GM21381 (cell line): Measurements from ENCODE around the gene OR2C3.
"Not testable (repeated sequence)": the region's sequence is repeated elsewhere in the genome, so short reads cannot be mapped to it uniquely, and the experiment has no call there.

Experiments used
- ATAC-seq: cut with Tn5 transposase; IDR thresholded peaks from one replicate; pipeline ENCODE4 v1.9.1; 2021; ENCODE audit warnings: mild to moderate bottlenecking, moderate library complexity; ENCODE audit not compliant: unreplicated experiment

OR2C3 gene

GRCh38 chr1:247518613-247518891 lies 17.7 kb downstream of the OR2C3 start:
- ATAC-seq, result no peak

DNA sequence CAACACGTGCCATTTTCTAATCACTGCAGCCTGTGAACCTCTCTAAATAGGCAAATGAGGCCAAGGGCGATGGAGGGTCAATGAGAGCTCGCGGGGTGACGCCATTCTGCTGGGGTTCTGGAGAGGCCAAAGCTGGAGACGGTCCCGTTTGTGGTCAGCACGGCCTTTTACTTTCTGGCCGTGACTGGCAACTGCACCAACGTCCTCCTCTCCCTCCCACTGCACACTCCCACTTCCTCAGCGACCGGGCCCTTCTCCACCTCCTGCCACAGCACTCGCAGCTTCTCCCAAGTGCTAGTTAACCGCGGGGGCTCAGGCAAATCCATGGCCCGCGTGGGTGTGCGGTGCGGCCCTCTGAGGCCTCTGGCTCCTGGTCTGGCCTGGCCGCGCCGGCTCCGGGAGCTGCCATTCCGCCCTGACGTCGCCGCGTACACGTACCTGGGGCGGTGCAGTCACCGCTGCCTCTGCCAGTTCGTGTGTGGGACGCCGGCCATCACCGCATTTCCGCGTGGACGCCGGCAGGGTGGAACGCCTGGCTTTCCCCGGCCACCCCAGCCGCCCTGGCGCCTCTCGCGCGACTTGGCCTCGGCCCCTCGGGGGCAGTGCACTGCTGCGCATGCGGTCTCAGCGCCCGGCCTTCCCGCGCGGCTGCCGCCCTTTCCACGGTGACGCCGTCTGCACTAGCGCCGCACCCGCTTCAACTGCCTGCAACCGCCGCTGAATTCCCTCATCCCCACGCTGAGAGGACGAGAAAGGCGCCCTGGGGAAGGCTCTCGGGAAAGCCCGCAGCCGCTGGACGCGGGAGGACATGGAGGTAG lies 18.2 kb downstream of the OR2C3 start:
- ATAC-seq, result no peak

DNA sequence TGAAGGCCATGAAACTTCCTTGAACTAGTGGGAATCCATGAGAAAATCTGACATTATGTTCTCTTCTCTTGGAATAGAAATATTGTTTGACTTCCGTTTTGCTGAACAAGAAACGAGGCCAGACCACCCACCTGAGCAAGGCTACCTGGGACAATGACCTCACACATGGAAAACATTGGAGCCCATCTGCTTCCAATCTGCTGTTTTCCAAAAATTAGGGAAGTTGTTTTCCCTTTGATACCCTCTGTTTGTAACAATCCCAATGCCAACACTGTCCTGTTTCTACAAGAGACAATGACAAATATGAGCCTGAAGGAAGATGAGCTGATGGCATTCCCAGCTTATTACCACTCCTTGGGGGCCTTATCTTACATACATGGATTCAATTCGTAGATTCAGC lies 29.4 kb downstream of the OR2C3 start:
- no peak for ATAC-seq

DNA sequence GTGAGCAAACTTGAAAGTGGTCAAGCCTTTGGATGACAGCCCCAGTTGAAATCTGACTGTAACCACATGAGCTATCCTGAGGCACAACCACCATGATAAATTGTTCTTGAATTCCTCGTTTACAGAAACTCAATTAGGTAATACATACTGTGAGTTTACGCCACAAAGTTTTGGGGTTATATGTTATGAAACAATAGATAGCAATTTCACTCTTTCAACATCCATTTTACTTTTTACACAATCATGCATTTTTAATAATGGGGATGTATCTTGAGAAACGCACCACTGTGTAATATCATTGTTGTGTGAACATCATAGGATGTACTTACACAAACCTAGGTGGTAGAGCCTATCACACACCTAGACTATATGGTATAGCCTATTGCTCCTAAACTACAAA lies 35.4 kb downstream of the OR2C3 start:
- ATAC-seq, result no peak

- ATAC-seq, result no peak
These were observed 39.5 kb downstream of the OR2C3 start for GRCh38 chr1:247496581-247497285.

- no peak for ATAC-seq
These were observed 41.5 kb downstream of the OR2C3 start for GRCh38 chr1:247494767-247495166.

- no peak for ATAC-seq
These were observed 43.1 kb downstream of the OR2C3 start for GRCh38 chr1:247493106-247493505.

DNA sequence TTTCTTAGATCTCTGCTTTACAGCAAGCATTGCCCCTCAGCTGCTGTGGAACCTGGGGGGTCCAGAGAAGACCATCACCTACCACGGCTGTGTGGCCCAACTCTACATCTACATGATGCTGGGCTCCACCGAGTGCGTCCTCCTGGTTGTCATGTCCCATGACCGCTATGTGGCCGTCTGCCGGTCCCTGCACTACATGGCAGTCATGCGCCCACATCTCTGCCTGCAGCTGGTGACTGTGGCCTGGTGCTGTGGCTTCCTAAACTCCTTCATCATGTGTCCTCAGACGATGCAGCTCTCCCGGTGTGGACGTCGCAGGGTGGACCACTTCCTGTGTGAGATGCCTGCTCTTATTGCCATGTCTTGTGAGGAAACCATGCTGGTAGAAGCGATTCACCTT lies 44.9 kb downstream of the OR2C3 start:
- no peak for ATAC-seq

DNA sequence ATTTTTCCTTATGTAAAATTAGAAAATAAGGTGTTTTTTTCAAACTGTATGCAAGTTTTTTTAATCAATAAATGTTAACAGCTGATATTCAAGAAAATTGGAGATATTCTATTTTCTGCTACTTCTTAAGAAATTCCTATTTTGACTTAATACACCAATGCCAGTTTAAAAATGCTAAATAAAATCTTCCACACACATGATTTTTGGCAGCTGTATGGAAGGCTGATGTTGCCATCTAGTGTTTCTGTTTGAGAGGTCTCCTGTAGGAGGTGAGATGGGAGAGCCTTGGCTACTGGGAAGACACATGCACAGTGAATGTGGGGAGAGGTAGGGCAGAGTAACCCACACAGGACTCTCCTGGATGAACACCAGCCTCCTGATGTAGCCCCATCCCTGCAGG lies 49.2 kb downstream of the OR2C3 start:
- no peak for ATAC-seq

DNA sequence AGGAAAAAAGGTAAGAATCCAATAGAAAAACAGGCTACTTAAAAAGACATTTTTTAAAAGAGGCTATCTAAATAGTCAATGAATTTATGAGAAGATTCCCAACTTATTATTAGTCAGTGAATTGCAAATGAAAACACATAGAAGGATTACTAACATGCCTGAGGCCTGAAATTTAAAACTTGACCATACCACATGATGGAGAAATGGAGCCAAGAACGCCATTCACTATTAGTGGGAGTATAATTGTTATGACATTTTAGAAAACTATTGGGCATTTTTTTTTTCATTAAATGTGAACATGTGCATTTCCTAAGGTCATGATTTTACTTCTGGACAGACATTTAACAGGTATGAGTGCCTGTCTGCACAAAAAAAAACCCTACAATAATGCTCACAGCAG lies 53.5 kb downstream of the OR2C3 start:
- ATAC-seq, result no peak

GRCh38 chr1:247476328-247477058 lies 59.7 kb downstream of the OR2C3 start:
- ATAC-seq, result not testable (repeated sequence)

DNA sequence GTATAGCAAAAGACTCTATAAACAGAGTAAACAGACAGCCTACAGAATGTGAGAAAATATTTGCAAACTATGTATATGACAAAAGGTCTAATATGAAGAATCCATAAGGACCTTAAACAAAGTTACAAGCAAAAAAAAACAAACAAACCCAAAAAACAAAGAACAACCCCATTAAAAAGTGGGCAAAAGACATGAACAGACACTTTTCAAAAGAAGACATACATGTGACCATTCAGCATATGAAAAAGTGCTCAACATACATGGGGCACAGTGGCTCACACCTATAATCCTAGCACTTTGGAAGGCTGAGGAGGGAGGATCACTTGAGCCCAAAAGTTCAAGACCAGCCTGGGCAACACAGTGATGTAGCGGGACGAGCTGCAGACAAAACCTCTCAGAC lies 60.4 kb downstream of the OR2C3 start:
- ATAC-seq, result no peak
